C4-2B (cell line): Measurements from ENCODE around the gene POPDC2.

Experiments
- H3K27ac ChIP-seq: fragments of 450-650 bp; 2 replicates; pipeline ENCODE4 v1.5.1; 2017
- CTCF ChIP-seq: fragments of 450-650 bp; conservative IDR thresholded peaks from 2 replicates; pipeline ENCODE4 v1.5.1; 2017; ENCODE audit warnings: mild to moderate bottlenecking
- ZFX ChIP-seq: fragments of 450-650 bp; IDR thresholded peaks from 2 replicates; pipeline ENCODE4 v1.6.1; 2017

The POPDC2 gene

GRCh38 chr3:119628816-119629445, 31.5 kb downstream of the POPDC2 start:
- no peak overlapping the region for H3K27ac ChIP-seq
- TF ChIP-seq ZFX, result no peak
- TF ChIP-seq CTCF, result no peak

GRCh38 chr3:119628390-119628789, 32.0 kb downstream of the POPDC2 start:
- no peak overlapping the region for H3K27ac ChIP-seq

GRCh38 chr3:119627461-119627860, 32.9 kb downstream of the POPDC2 start:
- TF ChIP-seq CTCF (no peak), ZFX (no peak)
- no peak overlapping the region for H3K27ac ChIP-seq

More at GRCh38 chr3:119628390-119628789, 32.0 kb downstream of the POPDC2 start:
- TF ChIP-seq CTCF (no peak), ZFX (no peak)

- TF ChIP-seq ZFX (no peak), CTCF (no peak)
These were observed 34.2 kb downstream of the POPDC2 start for GRCh38 chr3:119626196-119626595.

GRCh38 chr3:119625451-119626153, 34.8 kb downstream of the POPDC2 start:
- no peak overlapping the region for H3K27ac ChIP-seq
- TF ChIP-seq CTCF, result no peak
- no peak for TF ChIP-seq ZFX

More at GRCh38 chr3:119626196-119626595, 34.2 kb downstream of the POPDC2 start:
- H3K27ac ChIP-seq, result no peak overlapping the region

GRCh38 chr3:119624002-119624720, 36.2 kb downstream of the POPDC2 start:
- TF ChIP-seq CTCF (no peak), ZFX (no peak)
- H3K27ac ChIP-seq, result no peak overlapping the region

GRCh38 chr3:119620899-119621298, 39.5 kb downstream of the POPDC2 start:
- H3K27ac ChIP-seq, result no peak overlapping the region
- TF ChIP-seq ZFX (no peak), CTCF (no peak)
